ENCODE results near the gene TAF12. TPM values are rescaled to one million over a fixed set of nuclear protein-coding genes. Genes with fewer than 3 reads are reported as not detected.

The TAF12 gene
- total and polyA plus RNA-seq, 10 donors = 17.0 to 28.7 (median 20.3) TPM

GRCh38 chr1:28566931-28567330, 75.9 kb downstream of the TAF12 start:
- DNase-seq = no peak
- H3K36me3 ChIP-seq = peaks cover 10 to 100% (median 87%) of the 10 kb centered on the region in 6 donors
- intact Hi-C loops (cut with DNase I; ENCODE audit: low total_unique reads) = no loop called here
- WGBS, 5 donors = 95 to 100% (median 96%) methylated on average over 2 of the region's 2 CpGs
- H3K27me3 ChIP-seq (replicated peaks in 1 of 7) = no peaks in the 10 kb centered on the region
- H3K4me3 ChIP-seq = no peak overlapping the region
- H3K27ac ChIP-seq = no peak overlapping the region
- TF ChIP-seq POLR2A (IDR thresholded peaks at IDR 0.05) (no peak), POLR2AphosphoS5 (IDR thresholded peaks at IDR 0.05) (no peak), CTCF (IDR thresholded peaks at IDR 0.05 in 8 of 11, conservative IDR thresholded peaks at IDR 0.05 in 3 of 11) (no peak)
- no peaks in the 10 kb centered on the region for H3K4me1 ChIP-seq
- H3K9me3 ChIP-seq = no peaks in the 10 kb centered on the region

- Histone ChIP-seq H3K4me3 (no peak overlapping the region), H3K4me1 (no peaks in the 10 kb centered on the region), H3K27ac (no peak overlapping the region), H3K27me3 (replicated peaks in 1 of 7) (no peaks in the 10 kb centered on the region), H3K36me3 (peaks cover 10 to 100% (median 90%) of the 10 kb centered on the region in 6 donors), H3K9me3 (no peaks in the 10 kb centered on the region)
- DNase-seq = no peak
- TF ChIP-seq POLR2A (IDR thresholded peaks at IDR 0.05) (no peak), POLR2AphosphoS5 (IDR thresholded peaks at IDR 0.05) (no peak), CTCF (IDR thresholded peaks at IDR 0.05 in 8 of 11, conservative IDR thresholded peaks at IDR 0.05 in 3 of 11) (no peak)
- 93 to 99% (median 98%) methylated on average over 6 of the region's 6 CpGs for WGBS, 5 donors
- intact Hi-C loops (cut with DNase I; ENCODE audit: low total_unique reads) = no loop called here
Observed at GRCh38 chr1:28565726-28566125, 77.1 kb downstream of the TAF12 start.

GRCh38 chr1:28565040-28565439, 77.8 kb downstream of the TAF12 start:
- no peaks in the 10 kb centered on the region for H3K27me3 ChIP-seq (replicated peaks in 1 of 7)
- intact Hi-C loops (cut with DNase I; ENCODE audit: low total_unique reads) = no loop called here
- H3K9me3 ChIP-seq = no peaks in the 10 kb centered on the region
- WGBS, 5 donors = 96 to 100% (median 98%) methylated on average over 7 of the region's 7 CpGs
- H3K36me3 ChIP-seq = peaks cover 10 to 100% (median 91%) of the 10 kb centered on the region in 6 donors
- H3K4me1 ChIP-seq = no peaks in the 10 kb centered on the region
- TF ChIP-seq POLR2AphosphoS5 (IDR thresholded peaks at IDR 0.05) (no peak), CTCF (IDR thresholded peaks at IDR 0.05 in 8 of 11, conservative IDR thresholded peaks at IDR 0.05 in 3 of 11) (no peak), POLR2A (IDR thresholded peaks at IDR 0.05) (no peak)
- no peak overlapping the region for H3K4me3 ChIP-seq
- no peak overlapping the region for H3K27ac ChIP-seq
- no peak for DNase-seq

- Histone ChIP-seq H3K27me3 (replicated peaks in 1 of 7) (no peaks in the 10 kb centered on the region), H3K9me3 (no peaks in the 10 kb centered on the region), H3K36me3 (peaks cover 10 to 100% (median 94%) of the 10 kb centered on the region in 6 donors), H3K4me3 (no peak overlapping the region), H3K27ac (no peak overlapping the region), H3K4me1 (no peaks in the 10 kb centered on the region)
- no peak for DNase-seq
- intact Hi-C loops (cut with DNase I; ENCODE audit: low total_unique reads) = no loop called here
- TF ChIP-seq CTCF (IDR thresholded peaks at IDR 0.05 in 8 of 11, conservative IDR thresholded peaks at IDR 0.05 in 3 of 11) (no peak), POLR2AphosphoS5 (IDR thresholded peaks at IDR 0.05) (no peak), POLR2A (IDR thresholded peaks at IDR 0.05) (no peak)
Observed at GRCh38 chr1:28564310-28564709, 78.6 kb downstream of the TAF12 start.

All from spleen (tissue), 11 donors.